GM21619 (cell line): ENCODE results near the gene ATG9B.
A peak's percentile ranks its signal among the peaks of the same experiment; 100 is the strongest.
"Not testable (repeated sequence)": the region's sequence is repeated elsewhere in the genome, so short reads cannot be mapped to it uniquely, and the experiment has no call there.

Source experiments
- ATAC-seq: cut with Tn5 transposase; IDR thresholded peaks from one replicate; pipeline ENCODE4 v1.9.1; 2021; ENCODE audit not compliant: unreplicated experiment

The ATG9B gene

GRCh38 chr7:151017370-151017952 lies 6.8 kb downstream of the ATG9B start:
- no peak for ATAC-seq

DNA sequence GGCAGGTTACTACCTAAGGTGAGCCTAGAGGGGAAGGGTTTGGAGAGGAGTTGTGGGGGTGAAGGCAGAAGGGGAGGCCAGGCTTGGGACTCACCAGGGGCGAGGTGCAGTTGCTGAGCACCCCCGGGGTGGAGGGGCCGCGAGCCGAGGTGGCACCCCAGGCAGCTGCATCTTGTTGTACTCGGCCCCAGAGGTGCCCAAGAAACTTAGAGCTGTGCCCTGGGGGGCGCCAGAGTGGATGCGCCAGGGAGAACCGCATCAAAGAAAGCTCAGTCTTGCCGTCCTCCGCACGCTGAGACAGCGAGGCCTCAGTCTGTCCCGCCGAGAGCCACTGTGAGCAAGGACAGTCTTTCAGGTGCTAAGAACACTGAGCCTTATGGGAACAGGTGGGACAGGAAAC lies 7.4 kb downstream of the ATG9B start:
- no peak for ATAC-seq

DNA sequence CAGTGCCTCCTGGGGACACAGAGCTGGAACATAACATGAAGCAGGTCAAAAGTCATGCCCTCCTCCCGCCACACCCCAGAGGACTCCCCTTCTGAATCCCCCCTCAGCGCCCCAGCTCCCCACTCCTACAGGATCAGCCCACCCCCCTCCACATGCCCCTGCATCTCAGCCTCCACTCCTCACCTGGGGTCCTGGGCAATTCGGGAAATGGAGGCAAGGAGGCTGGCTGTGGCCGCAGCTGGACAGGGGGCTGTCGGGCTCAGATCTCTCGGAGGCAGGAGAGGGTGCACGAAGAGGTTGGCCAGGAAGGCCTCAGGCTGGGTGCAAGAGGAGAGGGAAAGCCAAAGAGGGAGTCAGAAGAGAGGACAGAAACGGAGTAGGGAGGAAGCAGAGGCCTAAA lies 7.8 kb downstream of the ATG9B start:
- no peak for ATAC-seq

DNA sequence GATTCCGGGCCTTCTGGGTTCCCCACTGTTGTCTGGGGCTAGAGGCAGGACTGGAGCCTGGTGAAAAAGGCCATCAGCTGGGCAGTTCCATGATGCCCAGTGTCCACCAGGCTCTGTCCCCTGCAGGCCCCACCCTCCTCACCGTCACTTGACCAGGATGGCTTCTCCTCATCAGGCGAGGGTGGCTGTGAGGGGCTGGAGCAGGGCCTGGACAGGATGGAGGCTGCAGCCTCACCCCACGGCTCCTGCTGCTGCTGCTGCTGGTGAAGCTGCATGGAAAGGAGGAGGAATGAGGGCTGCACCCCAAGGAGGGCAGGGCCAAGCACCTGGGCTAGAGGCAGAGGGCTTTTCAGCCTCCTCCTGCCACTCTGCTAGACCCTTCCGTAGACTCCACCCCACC lies 8.3 kb downstream of the ATG9B start:
- ATAC-seq, result no peak

- no peak for ATAC-seq
Observed at GRCh38 chr7:151014950-151015349, 9.3 kb downstream of the ATG9B start.

- ATAC-seq, result no peak
Observed at GRCh38 chr7:151013733-151014497, 10.4 kb downstream of the ATG9B start.

DNA sequence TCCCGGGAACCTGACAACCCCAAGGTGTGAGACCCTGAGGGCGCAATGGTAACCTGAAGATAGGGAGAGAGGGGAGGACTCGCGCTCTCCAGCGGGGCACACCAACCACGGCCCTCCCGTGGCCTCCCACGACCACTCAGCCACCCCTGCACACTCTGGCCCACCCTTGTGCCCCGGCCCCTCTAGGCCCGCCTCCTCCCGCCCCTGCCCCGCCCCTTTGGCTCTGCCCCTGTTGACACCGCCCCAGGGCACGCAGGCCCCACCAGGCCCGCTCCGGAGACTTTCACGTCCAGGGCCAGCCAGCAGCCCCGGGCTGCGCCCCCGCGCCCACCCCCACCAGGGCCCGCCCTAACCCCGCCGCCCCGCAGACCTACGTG lies 10.9 kb downstream of the ATG9B start:
- no peak for ATAC-seq

DNA sequence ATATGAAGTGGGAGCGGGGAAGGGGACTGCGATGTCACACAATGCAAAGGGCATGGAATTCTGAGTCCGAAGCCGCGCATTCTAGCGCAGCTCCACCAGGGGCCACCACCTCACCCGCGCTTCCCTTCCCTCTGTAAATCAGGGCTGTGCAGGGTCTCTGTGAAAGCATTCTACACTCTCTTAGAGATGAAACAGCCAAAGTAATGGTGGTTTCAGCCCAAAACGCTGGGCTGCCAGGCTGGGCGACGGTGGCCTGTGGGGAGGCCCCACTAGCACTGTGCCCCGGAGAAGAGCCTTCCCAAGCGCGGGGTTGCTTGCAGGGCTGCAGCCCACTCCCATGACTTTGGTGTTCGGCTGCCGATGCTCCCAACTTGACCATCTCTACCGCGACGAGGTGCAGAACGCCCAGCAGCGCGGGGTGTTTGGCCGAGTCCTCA lies 11.4 kb downstream of the ATG9B start:
- ATAC-seq, result no peak

DNA sequence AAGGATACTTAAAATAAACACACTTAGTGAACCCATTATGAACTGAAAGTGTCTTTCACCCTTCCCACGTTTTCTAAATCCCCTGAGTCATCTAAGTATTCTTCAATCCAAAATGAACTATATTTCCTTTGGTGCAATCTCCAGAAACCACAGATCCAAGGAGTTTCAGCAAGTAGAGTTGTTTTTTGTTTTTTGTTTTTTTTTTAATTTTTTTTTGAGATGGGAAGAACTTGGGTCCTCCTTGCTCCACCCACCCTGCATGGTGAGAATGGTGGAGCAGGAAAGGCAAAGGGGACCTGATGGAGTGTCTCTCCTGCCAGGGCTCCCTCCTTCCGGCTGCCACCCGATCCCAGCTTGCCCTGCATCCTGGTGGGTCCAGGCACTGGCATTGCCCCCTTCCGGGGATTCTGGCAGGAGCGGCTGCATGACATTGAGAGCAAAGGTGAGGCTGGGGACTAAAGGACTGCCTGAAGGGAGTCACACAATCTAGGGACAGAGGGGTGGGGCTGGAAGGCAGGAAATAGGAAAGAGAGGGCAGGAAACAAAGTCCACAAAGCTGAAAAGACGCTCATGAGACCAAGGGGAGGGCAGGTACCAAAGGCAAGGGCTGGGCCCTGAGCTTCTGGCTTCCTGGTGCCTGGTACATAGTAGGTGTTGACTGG lies 12.1 kb downstream of the ATG9B start:
- no peak for ATAC-seq

DNA sequence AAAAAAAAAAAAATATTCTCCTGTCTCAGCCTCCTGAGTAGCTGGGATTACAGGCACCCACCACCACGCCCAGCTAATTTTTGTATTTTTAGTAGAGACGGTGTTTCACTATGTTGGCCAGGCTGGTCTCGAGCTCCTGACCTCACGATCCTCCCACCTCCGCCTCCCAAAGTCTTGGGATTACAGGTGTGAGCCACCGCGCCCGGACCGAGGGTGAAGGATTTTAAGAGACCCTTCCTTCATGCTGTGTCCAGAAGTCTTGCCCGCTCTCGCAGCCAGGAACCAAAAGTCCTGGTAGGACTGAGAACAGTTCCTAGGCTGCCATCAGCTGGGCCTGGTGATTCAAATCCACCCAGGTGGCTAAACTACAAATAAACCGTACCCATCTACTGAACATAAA lies 12.7 kb downstream of the ATG9B start:
- ATAC-seq, result not testable (repeated sequence)

DNA sequence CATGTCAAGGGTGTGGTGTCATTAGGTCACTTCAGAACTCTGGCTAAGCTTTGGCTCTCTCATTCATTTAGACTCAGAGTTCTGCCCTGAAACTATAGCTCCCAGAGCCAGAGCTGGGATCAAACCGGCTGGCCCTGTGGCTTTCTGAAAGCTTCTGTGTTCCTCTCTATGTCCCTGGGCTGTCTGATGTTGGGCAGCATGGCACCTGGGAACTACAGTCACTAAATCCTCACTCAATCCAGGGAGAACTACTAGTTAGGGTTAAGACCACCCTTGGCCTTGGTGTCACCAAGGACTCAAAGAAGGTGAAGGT lies 13.2 kb downstream of the ATG9B start:
- ATAC-seq, result no peak

DNA sequence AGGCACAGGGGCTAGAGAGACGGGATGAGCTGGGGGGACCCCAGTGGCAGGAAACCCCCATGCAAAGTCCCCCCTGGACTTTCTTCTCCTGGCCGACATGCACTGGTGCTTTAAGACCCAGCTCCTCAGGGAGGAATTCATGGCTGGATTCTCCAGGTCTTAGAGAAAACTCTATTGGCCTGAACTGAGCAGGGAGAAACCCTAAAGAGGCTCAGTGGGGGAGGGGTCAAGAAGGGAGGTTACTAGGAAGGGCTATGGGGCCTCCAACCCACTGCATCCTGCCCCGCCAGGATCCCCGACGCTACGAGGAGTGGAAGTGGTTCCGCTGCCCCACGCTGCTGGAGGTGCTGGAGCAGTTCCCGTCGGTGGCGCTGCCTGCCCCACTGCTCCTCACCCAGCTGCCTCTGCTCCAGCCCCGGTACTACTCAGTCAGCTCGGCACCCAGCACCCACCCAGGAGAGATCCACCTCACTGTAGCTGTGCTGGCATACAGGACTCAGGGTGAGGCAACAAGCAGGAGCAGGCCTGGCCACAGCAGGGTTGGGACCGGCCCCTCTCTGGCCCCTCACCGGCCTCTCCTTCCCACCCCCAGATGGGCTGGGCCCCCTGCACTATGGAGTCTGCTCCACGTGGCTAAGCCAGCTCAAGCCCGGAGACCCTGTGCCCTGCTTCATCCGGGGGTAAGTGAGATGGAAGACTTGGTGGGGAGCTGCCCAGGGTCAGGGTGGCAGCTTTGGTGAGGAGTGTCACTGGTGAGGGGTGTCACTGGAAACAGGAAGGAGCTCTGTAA lies 13.8 kb downstream of the ATG9B start:
- no peak for ATAC-seq

- no peak for ATAC-seq
Observed at GRCh38 chr7:151010037-151010306, 14.3 kb downstream of the ATG9B start.

DNA sequence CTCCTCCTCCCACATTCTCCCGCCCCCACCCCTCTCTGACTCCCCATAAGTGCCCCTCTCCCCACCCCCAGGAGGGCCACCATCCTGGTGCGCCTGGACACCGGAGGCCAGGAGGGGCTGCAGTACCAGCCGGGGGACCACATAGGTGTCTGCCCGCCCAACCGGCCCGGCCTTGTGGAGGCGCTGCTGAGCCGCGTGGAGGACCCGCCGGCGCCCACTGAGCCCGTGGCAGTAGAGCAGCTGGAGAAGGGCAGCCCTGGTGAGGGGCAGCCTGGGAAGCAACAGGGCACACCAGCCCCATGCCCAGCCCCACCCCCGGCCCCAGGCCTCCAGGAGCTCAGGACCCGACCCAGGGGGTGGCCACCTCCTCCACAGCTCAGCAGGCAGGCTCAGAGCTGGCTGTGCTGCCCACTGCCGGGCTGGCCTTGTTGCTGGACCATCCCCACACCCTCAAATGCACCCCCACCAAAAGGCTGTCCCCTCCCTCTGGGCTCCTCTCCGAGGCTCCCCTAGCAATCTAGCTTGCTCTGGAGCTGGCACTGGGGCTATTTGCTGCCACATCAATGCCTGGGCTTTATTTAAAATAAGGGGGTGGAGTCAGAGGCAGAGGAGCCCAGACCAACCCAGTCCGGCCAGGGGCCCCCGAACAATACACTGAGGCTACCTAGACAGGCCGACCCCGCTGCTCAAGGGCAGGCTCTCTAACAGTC lies 14.8 kb downstream of the ATG9B start:
- no peak for ATAC-seq

GRCh38 chr7:151008511-151009323 lies 15.6 kb downstream of the ATG9B start:
- peak; percentile 65 for ATAC-seq

GRCh38 chr7:151008143-151008510 lies 16.2 kb downstream of the ATG9B start:
- ATAC-seq, result no peak

GRCh38 chr7:151007469-151007898 lies 16.8 kb downstream of the ATG9B start:
- no peak for ATAC-seq

DNA sequence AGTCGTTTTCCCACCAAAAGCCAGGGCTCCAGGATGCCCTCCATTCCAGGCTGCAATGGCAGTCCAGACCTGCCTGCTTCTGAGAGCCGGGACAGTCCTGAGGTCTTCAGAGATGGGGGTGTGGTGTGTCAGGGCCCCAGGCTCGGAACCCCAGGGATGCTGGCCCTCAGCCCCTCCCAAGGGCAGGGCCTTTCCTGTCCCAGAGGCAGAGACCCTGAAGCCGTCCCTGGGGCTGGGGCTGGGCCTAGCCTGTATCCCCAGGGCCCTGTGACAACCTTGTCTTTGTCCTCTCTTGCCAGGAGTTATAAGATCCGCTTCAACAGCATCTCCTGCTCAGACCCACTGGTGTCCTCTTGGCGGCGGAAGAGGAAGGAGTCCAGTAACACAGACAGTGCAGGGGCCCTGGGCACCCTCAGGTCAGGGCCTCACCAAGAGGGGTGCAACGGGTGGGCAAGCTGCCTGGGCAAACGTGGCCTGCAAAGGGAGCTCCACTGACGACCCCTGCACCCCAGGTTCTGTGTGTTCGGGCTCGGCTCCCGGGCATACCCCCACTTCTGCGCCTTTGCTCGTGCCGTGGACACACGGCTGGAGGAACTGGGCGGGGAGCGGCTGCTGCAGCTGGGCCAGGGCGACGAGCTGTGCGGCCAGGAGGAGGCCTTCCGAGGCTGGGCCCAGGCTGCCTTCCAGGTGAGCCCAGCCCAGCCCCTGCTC lies 17.5 kb downstream of the ATG9B start:
- ATAC-seq, result no peak

DNA sequence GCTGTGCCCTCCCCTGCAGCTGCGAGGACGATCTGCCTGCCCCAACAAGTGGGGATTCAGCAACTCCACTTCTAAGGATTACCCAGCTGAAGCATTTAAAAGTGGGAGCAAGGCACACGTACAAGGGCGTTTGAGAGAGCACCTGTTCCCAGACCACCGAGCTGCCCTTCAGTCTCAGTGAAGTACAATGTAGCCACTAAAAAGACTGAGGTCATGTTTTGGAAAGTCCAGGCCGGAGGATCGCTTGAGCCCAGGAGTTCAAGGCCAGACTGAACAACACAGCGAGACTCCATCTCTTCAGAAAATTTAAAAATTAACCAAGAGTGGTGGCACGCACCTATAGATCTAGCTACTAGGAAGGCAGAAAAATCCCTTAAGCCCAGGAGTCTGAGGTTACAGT lies 18.7 kb downstream of the ATG9B start:
- ATAC-seq, result no peak

DNA sequence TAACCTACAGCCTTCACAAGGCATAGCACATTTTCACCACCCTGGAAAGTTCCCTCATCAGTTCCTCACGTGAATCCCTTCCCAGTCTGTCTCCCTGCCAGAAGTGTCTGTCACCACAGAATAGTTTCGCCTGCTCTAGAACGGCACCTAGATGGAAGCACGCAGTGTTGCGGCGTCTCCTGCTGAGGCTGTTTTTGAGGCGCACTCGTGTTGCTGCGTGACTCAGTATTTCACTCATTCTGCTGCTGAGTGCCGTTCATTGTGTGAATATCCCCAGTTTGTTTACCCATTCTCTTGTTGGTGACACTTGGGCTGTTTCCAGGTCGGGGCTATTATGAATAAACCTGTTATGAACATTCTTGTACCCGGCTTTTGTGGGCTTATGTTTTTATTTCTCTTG lies 20.7 kb downstream of the ATG9B start:
- ATAC-seq, result no peak
